Hypothalamus (tissue), 51 donors: ENCODE data around the gene PTPN14.
A peak's percentile ranks its signal among the peaks of the same experiment; 100 is the strongest.

Experiments
- DNase-seq, 51 donors: peaks; one replicate each; lab custom pipeline; 2025; lab: John Stamatoyannopoulos, UW

Gene PTPN14

GRCh38 chr1:214439352-214440119 lies 111.9 kb downstream of the PTPN14 start:
- no peak for DNase-seq

- no peak for DNase-seq
Observed at GRCh38 chr1:214438530-214438929, 112.9 kb downstream of the PTPN14 start.

GRCh38 chr1:214438075-214438474 lies 113.3 kb downstream of the PTPN14 start:
- no peak for DNase-seq

GRCh38 chr1:214435867-214436266 lies 115.5 kb downstream of the PTPN14 start:
- no peak for DNase-seq

- no peak for DNase-seq
Observed at GRCh38 chr1:214432245-214432644, 119.2 kb downstream of the PTPN14 start.

GRCh38 chr1:214429951-214430770 lies 121.2 kb downstream of the PTPN14 start:
- no peak for DNase-seq

GRCh38 chr1:214427871-214428277 lies 123.5 kb downstream of the PTPN14 start:
- DNase-seq, result no peak

- no peak for DNase-seq
Observed at GRCh38 chr1:214426426-214426812, 125.0 kb downstream of the PTPN14 start.

- DNase-seq, result no peak
Observed at GRCh38 chr1:214425716-214426425, 125.5 kb downstream of the PTPN14 start.

- no peak for DNase-seq
Observed at GRCh38 chr1:214425101-214425500, 126.3 kb downstream of the PTPN14 start.

GRCh38 chr1:214423045-214423444 lies 128.4 kb downstream of the PTPN14 start:
- DNase-seq, result no peak

- DNase-seq, result no peak
Observed at GRCh38 chr1:214422137-214422671, 129.2 kb downstream of the PTPN14 start.

GRCh38 chr1:214420833-214421232 lies 130.6 kb downstream of the PTPN14 start:
- DNase-seq, result no peak

- no peak for DNase-seq
Observed at GRCh38 chr1:214420341-214420740, 131.1 kb downstream of the PTPN14 start.

- no peak for DNase-seq
Observed at GRCh38 chr1:214419650-214420049, 131.8 kb downstream of the PTPN14 start.

GRCh38 chr1:214418391-214418790 lies 133.0 kb downstream of the PTPN14 start:
- DNase-seq, result no peak

GRCh38 chr1:214417545-214418210 lies 133.7 kb downstream of the PTPN14 start:
- no peak for DNase-seq

GRCh38 chr1:214416858-214417257 lies 134.5 kb downstream of the PTPN14 start:
- no peak for DNase-seq

GRCh38 chr1:214416417-214416816 lies 135.0 kb downstream of the PTPN14 start:
- peak in 1 of 51 donors; percentile 43 for DNase-seq

- DNase-seq, result no peak
Observed at GRCh38 chr1:214415131-214415530, 136.3 kb downstream of the PTPN14 start.
